Inflammatory macrophage treated with lipopolysaccharide for 4 hours (primary cell): ENCODE results near the gene BIRC7.
A peak's percentile ranks its signal among the peaks of the same experiment; 100 is the strongest.

ENCODE experiments used
- DNase-seq: peaks from one replicate; pipeline ENCODE4 v3.0.0-alpha.2; 2020

The BIRC7 gene

DNA sequence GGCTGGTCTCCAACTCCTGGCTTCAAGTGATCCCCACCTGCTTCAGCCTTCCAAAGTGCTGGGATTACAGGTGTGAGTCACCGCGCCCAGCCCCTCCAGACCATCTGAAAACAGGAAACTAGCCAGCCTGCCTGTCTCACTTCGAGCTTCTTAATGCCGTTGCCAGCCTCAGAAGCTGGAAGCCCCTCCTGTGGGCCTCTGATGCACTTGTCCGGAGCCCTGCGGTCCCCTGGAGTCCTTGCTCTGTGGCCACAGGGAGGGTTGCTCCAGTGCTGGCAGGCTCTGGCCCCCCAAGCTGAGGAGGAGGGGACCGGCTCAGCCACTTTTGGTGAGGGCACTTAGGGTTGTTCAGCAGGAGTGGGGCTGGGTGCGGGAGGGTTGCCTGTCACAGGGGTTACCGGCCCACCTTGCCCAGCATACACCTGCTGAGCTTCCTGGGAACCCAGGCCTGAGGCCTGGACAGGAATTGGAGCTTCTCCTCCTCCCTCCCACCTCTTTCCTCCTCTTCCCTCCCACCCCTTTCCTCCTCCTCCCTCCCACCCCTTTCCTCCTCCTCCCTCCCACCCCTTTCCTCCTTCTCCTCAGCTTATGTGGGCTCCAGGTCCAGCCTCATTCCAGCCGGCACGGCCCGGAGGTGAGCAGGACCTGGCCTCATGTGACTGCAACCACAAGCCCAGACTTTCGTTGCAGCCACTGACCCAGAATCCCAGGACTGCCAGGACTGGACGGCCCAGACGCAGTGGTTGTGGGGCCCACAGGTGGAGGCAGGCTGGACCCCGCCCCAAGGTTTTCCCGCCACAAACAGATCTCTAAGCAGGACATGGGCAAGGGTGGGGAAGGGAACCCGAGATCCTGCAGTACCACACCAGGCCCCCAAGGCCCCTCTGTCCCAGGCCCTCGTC, 9.4 kb upstream of the BIRC7 start:
- DNase-seq, result no peak

DNA sequence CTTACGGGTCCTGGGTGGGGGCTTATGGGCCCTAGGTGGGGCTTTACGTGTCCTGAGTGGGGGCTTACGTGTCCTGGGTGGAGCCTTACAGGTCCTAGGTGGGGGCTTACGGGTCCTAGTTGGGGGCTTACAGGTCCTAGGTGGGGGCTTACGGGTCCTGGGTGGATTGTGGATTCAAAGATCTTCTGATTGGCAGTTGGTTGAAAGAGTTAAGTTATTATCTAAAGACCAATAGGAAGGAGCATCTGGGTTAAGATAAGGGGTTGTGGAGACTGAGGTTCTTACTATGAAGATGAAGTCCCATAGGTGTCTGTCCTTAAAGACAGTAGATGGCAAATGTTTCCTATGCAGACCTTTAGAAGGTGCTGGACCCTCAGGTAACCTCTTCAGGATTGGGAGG, 8.4 kb upstream of the BIRC7 start:
- DNase-seq, result no peak

DNA sequence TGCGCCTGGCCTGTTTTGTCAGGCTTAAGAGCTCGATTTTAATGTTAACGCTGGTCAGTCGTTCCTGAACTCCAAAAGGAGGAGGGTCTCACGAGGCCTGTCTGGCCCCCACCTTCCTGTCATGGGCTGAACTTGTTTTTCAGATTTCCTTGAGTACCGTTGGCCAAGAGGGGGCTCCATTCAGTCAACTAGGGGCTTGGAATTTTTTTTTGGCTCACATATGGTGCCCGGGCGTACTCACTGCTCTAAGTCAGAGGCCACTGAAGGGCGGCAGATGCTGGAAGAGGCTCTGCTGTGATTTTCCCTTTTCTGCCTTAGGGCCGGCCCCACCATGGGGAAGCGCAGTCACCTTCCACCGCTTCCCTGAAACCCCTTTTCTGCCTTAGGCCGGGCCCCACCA, 6.9 kb upstream of the BIRC7 start:
- no peak for DNase-seq

DNA sequence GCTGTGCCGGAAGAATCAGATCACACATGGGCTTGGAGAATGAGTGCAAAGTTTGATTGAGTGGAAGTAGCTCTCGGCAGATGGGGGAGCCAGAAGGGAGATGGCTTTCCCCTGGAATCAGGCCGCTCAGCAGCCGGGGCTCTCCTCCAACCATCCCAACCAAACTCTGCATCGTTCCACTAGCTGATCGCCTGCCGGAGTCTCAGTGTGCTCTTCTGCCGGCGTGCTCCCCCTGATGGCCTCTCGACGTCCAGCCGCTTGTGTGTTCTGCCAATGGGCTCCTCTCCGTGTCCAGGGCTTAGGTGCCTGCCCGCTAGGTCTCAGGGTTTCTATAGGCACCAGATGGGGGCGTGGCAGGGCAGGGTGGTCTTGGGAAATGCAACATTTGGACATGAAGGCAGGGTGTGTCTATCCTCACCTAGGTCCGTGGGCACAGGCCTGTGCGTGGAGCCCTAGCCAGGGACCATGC, 4.9 kb upstream of the BIRC7 start:
- peak; percentile 35 for DNase-seq

DNA sequence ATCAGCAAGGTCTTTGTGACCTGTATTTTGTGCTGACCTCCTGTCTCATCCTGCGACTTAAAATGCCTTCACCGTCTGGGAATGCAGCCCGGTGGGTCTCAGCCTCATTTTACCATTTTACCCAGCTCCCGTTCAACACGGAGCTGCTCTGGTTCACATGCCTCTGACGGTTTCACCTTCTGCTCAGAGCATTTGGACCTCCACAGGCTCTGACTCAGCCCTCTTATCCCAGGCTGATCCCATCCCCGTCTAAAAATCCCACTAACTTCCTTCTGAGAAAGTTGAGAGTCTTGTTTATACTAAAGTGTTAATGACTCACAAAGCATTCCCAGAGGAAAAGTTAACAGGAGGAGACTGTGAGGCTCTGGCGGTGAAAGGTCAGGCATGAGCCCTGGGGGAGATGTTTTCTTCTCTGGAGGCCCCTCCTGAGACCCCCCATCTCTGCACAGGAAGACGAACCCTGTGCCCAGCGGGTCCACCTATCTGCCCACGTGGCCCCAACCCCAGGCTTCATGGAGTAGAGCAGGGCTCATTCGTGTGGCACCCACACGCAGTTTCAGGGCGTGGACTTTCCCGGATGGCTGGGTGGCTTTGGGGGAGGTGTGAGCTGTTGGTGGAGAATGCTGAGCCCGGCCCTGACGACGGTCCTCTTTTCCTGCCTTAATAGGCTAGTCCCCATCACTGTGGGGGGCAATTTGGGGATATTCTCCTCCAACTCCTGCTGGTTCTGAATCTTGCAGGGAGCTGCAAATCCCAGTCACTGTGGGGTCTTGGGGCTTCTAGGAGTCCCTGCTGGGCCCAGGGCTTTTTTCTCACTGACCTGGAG, 3.3 kb upstream of the BIRC7 start:
- no peak for DNase-seq

DNA sequence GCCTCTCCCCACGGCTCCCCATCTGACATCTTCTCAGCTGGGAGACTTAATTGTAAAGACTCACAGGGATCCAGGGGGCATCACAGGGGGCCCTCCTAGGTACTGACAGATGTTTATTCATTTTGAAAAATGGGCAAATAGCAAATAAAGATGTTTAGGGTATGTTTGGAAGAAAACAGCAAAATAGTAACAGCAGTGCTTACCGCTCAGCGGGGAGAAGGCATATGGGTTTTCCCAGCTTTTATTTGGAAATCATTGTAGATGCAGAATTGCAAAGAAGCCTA, 2.7 kb upstream of the BIRC7 start:
- DNase-seq, result no peak

DNA sequence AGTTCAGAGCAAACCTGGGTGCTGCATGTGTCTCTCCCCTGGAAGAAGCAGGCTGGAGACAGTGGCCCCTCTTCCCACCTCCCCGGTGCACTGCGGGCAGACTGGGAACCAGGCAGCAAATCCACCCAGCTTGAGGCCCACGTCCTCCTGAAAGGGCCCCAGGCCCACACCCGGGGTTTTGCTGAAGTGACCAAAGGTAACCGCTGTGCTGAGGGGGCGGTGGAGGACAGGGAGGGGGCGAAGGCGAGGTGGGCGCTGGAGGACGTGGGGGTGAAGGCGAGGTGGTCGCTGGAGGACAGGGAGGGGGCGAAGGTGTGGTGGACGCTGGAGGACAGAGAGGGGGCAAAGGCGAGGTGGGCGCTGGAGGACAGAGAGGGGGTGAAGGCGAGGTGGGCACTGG, 1.8 kb upstream of the BIRC7 start:
- no peak for DNase-seq

DNA sequence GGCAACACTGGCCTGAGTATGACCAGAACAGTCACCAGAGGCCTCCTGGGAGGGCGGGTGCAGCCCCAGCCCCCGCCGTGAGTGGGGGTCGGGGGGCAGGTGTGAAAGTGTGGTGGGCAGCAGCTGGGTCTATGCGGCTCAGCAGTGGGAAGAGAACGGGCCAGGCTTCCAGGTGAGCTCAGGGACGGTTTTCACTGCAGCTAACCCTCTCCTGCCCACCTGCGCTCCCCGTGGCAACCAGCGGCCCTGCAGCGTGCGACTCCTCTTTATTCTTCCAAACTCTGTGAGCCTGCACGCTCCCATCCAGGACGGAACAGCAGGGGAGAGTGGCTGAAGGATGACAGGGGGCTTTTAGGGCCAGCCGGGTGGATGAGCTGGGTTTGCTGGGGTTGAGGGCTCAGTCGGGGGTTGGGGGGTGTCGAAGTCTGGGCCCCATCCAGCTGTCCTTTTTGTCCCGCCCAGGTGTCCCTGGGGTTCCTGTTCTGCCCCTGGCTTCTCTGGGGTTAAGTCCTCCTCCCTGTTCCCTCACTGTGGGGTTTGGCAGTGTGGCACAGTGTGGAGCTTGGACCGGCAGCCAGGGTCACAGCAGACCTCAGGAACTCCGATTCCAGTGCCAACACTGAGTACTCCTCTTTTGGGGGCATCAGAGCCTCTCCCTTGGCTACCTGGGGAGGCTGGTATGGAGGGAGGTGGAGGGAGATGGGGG, 859 bp upstream of the BIRC7 start:
- DNase-seq, result no peak

DNA sequence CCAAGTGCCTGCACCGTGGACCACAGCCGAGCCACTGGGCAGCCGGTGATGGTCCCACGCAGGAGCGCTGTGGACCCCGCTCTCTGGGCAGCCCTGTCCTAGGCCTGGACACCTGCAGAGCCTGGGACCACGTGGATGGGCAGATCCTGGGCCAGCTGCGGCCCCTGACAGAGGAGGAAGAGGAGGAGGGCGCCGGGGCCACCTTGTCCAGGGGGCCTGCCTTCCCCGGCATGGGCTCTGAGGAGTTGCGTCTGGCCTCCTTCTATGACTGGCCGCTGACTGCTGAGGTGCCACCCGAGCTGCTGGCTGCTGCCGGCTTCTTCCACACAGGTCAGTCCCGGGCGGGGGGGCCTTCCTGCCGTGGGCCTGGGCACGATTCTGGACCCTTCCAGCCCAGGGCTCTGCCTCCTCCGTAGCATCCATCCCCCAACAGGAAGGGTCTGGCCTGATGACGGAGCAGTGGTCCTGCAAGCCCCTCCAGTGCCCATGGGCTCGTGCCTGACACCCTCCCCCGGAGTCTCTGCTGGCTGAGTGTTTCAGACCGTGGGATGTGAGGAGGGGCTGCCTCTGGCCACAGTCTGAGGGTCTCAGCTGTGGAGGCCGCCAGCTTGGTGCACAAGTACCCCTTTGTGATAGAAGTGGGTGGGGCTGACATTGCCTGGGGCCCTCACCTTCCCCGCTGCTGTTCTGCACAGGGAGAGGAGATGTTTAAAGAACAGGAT, 572 bp downstream of the BIRC7 start:
- DNase-seq, result no peak

DNA sequence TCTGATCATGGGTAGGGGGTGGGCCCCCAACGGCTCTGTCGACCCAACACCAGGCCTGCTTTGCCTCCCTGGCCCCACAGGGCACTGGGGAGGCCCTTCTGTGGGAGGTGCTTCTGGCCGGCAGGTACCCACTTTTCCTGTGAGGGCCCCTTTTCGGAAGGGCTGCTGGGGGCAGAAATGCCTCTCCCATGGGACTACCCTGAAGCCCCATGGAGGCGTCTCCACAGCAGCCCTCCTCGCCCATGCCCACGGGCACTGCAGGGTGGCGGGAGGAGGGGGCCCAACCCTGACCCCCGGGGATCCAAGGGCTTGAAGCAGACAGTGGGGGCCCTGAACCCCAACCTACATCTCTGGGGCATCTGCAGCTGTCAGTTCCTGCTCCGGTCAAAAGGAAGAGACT, 2.3 kb downstream of the BIRC7 start:
- DNase-seq, result no peak

DNA sequence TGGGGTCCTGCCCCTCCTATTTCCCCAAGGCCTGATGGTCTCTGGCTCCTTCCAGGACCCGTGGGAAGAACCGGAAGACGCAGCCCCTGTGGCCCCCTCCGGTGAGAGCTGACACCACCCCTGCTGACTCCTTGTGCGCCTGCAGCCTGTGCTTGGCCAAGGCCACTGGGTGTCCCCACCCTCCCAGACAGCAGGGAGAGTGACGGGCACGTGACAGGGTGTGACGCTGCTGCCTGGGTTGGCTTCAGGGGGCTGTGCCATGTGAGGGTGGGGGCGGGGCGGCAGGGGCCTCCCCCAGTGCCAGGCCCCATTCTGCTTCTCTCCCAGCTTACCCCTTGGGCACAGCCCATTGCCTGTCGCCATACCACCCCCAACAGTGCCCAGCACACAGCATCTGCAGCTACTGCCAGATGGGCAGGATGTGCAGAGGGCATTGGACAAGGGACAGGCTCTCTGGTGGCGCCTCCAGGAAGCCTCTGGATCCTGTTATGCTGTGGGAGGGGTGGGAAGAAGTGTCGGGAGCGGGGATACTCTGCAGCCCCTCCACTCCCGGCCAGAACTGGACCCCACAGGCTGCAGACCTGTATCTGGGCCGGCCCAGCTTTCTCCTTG, 2.9 kb downstream of the BIRC7 start:
- DNase-seq, result no peak

DNA sequence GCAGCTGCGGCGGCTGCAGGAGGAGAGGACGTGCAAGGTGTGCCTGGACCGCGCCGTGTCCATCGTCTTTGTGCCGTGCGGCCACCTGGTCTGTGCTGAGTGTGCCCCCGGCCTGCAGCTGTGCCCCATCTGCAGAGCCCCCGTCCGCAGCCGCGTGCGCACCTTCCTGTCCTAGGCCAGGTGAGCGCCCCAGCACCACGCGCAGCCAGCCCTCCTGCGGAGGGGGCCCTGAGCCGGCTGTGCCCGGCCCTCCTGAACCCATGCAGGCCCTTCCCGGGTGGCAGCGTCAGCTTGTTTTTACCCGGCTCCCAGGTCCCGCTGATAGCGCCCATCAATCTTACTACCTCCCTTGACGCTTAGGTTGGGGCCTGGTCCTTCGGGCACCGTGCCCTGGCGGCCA, 3.7 kb downstream of the BIRC7 start:
- DNase-seq, result no peak

DNA sequence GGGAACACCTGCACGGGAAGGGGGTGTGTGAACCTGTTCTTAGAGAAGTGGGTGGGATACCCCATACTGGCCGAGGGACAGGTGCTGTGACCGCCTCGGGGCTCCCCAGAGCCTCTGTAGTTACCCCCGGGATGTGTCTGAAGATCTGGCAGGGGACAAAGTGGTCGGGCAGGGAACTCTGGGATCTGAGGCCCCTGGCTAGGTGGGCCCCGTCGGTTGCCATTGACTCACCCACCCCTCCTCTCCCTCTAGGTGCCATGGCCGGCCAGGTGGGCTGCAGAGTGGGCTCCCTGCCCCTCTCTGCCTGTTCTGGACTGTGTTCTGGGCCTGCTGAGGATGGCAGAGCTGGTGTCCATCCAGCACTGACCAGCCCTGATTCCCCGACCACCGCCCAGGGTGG, 4.3 kb downstream of the BIRC7 start:
- DNase-seq, result no peak

DNA sequence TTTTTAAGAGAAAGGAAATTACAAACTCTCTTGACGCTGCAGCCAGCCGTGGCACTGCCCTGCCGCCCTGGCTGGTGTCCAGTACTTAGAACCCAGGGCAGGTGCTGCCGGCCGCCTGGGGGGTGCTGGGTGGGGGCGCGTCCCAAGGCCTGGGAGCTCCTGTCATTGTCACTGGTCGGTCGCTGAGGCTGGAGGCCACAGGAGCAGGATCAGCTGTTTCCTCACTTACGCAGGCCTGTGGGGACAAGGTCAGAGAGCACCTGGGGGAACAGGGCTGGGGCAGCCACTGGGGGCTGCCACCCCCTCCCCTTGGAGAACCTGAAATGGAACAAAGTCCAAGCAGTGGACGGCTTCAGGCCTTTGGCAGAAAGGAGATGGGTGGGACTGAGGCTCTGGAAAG, 5.6 kb downstream of the BIRC7 start:
- DNase-seq, result no peak

DNA sequence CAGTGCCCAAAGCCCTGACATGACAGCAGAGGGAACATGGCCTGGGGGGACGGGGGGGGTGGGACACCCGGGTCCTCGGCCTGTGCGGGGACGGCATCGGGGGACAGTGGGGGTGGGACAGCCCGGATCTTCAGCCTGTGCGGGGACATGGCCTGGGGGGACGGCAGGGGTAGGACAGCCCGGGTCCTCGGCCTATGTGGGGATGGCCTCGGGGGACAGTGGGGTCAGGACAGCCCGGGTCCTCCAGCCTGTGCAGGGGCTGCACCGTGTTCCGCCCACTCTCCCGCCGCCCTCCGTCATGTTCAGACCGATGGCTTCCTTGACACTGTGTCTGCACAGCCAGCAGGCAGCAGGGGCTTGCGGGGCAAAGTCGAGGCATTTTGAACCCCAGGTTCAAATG, 7.0 kb downstream of the BIRC7 start:
- no peak for DNase-seq

DNA sequence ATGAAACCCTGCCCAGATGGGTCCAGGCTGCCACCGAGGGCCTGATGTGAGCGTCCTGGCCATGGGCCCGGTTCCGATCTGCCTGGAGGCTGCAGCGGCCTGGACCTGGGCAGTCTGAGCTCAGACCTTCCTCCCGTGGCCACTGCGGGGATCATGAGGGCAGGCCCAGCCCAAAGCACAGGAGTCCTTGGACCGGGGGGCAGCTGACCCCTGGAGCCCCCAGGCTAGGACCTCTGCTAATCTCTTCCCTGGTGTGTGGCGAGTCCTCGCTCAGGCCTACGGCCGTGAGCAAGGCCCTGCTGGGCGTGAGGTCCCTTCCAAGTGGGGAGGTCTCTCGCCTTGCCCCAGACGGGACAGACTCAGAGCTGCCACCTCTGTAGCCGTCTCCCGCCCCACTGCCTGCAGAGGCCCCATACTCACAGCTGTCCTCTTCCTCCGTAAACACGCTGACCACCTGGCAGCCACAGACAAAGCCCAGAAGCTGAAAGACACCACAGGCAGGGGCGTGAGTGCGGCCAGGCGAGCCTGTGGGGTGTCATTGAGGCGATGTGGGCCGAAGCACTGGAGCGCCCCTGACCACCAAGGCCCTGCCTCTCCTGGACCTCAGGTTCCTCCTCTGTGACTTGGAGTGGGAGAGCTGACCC, 8.0 kb downstream of the BIRC7 start:
- no peak for DNase-seq

DNA sequence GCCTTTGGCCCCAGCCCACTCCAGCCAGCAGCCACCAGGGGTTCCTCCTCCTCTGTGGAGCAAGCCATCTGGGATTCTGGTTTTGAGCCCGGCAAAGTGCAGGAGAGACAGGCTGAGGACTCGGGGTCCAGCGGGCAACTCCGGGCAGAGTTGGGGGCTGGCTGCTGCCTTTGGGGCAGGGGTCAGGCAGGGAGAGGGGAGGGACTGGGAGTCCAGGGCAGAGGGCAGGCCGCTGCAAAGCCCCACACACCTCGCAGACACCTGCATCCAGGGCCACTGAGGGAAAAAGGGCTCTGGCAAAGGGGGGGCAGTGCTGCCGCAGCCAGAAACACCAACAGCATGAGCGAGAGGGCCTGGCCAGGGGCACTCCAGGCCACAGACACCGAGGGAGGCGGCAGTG, 8.8 kb downstream of the BIRC7 start:
- DNase-seq, result no peak

DNA sequence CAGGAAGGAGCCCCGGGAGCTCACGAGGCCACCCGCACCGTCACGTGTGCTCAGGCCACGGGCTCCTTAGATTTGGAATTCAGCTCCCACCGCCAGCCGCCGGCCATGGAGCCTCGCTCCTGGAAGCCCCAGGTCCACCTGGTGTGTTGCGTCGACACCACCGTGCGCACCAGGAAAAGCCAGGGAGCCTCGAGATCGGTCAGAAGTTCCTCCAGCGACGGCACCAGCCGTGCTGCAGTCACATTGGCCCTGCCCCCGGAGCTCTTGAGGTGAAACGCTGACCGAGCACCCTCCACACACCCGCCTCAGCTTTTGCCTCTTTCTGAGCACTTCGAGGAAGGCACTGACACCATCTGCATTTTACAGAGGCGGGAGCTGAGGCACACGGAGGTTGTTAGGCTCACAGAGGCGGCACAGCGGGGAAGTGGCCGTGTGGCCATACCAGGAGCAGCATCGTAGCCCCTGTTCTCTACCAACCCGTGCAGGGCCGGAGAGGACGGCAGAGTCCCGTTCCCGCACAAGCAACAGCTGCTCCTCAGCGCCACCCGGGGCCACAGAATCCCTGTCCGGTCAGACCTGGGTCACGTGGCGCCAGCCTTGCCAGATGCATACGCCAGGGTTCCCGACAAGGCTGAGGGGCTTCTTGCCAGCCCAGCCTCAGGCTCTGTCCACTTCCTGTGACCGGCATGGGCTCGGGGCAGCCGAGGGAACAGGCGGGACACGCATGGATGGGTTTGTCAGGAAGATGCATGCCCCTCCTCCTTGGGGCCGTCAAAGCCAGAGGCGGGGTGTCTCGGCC, 11.0 kb downstream of the BIRC7 start:
- DNase-seq, result no peak

DNA sequence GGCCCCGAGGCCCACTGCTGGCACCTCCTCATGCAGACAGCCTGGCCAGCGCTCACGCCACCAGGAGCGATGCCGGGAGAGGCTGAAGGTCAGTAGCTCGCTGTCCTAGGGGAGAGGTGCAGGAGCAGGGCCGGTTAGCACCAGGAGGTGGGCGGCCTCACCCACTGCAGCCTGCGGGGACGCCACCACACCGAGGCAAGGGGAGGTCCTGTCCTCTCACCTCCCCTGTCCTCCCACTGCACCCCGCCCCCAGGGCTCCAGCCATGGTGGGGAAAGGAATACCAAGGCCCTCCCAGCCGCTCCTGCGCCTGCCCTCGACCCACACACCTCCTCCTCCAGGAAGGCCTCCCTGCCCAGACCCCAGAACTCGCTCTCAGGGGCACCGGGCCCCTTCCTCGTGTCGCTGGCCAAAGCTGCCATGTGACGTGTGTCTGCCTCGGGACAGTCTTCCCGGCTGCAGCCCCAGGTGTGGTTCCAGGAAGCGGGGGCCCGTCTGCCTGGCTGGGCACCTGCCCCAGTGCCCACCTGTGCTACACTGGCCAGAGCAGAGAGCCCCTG, 12.0 kb downstream of the BIRC7 start:
- DNase-seq, result no peak

DNA sequence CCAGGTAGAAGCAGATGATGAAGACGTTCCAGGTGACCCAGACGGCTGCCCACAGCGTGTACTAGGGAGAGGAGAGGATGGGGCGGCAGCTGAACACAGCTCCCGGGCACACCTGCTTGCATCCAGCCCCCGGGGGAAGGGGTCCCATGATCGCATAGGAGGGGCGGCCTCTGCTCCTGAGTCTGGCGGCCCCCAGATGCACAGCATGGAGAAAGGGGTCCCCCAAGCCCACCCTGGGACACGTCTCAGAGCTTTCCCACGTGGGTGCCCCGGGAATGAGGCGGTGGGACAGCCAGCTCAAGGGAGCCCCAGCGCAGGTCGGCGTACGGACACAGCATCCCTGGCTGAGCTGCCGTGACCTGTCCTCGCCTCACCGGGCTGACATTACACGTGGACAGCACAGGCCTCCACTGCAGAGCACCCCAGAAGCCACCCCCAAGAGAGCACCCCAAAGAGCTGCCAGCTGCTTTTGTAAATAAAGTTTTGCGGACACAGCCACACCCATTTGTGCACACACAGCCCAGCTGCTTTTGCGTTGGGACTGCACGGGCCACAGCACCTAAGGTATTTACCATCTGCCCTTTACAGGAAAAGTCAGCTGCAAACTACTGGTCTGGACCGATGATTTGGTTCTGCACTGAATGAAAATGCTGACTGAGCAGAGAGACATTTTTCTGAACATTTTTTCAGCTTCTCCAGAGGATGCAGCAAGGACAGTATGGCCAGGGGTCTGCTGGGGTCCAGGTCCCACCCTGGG, 13.3 kb downstream of the BIRC7 start:
- DNase-seq, result no peak
